ENCODE data around the gene CYB5D1.

The CYB5D1 gene

GRCh38 chr17:7841915-7842379 is 15.9 kb upstream of the CYB5D1 start:
- Histone ChIP-seq H2BK12ac (ENCODE audit: low read length) (no peak overlapping the region), H3K4me3 (ENCODE audit: low read length in 2 of 2) (peak overlapping the region; percentile 80 to 84), H3K9ac (ENCODE audit: low read depth, low read length, poor library complexity) (peak overlapping the region; percentile 96), H2AFZ (ENCODE audit: low read length) (peak overlapping the region; percentile 87), H4K8ac (ENCODE audit: low read depth, low read length) (no peak overlapping the region), H2AK5ac (ENCODE audit: low read depth, low read length) (peak overlapping the region; percentile 22), H3K27me3 (ENCODE audit: control insufficient read depth in 3 of 3, insufficient read depth in 3 of 3, low read depth in 1 of 3, low read length in 3 of 3) (no peaks in the 10 kb centered on the region), H3K79me1 (ENCODE audit: low read depth, low read length) (peaks cover 33% of the 10 kb centered on the region), H3K23ac (ENCODE audit: low read depth, low read length, poor library complexity) (peak overlapping the region; percentile 87), H3K4ac (ENCODE audit: low read length) (no peak overlapping the region), H4K91ac (ENCODE audit: low read depth, low read length, poor library complexity) (no peak overlapping the region), H2BK15ac (ENCODE audit: low read length) (peak overlapping the region; percentile 32), H3K27ac (replicated peaks; ENCODE audit: low read length) (peak overlapping the region; percentile 91), H3K18ac (ENCODE audit: low read length) (peak overlapping the region; percentile 91), H2BK120ac (ENCODE audit: low read depth, low read length) (no peak overlapping the region), H2BK5ac (ENCODE audit: low read length) (peak overlapping the region; percentile 93), H3K4me1 (ENCODE audit: control insufficient read depth in 2 of 2, insufficient read depth in 1 of 2, low read depth in 1 of 2, low read length in 2 of 2) (peaks cover 36 to 49% of the 10 kb centered on the region in 2 donors), H3K4me2 (ENCODE audit: insufficient read depth, low read length, poor library complexity, severe bottlenecking) (peak overlapping the region; percentile 99), H3K9me3 (replicated peaks in 1 of 2; ENCODE audit: control insufficient read depth in 2 of 2, insufficient read depth in 1 of 2, low read depth in 1 of 2, low read length in 2 of 2) (no peaks in the 10 kb centered on the region), H3K14ac (ENCODE audit: low read length) (peak overlapping the region; percentile 51), H3K36me3 (replicated peaks in 1 of 2; ENCODE audit: control insufficient read depth in 2 of 2, insufficient read depth in 2 of 2, low read length in 2 of 2) (peaks cover 21 to 35% of the 10 kb centered on the region in 2 donors)
- peak; percentile 94 for DNase-seq (ENCODE audit: low spot score)
- WGBS, 2 donors (ENCODE audit: extremely low coverage in 2 of 2, insufficient read length in 2 of 2, insufficient replicate concordance in 1 of 2): no CpG with 5 or more reads among the region's 46 CpGs

GRCh38 chr17:7842380-7843256 is 15.2 kb upstream of the CYB5D1 start:
- DNase-seq (ENCODE audit: low spot score): no peak

DNA sequence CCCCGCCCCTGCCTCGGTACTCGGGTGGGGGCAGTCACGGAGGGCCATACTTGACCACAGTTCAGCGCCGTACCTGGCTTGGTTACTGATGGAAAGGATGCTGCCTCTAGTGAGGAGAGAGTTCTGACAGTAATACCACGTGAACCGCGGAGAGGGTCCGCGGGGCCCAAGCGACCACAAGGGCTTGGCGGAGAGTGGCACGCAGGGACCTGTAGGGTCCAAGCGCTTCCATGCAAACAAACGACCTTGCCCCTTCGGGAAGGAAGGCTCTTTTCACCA is 14.6 kb upstream of the CYB5D1 start:
- Histone ChIP-seq H2AK5ac (ENCODE audit: low read depth, low read length) (peak overlapping the region; percentile 66), H3K4me1 (ENCODE audit: control insufficient read depth in 2 of 2, insufficient read depth in 1 of 2, low read depth in 1 of 2, low read length in 2 of 2) (peaks cover 31 to 40% of the 10 kb centered on the region in 2 donors), H3K9ac (ENCODE audit: low read depth, low read length, poor library complexity) (peak overlapping the region; percentile 89), H2BK15ac (ENCODE audit: low read length) (peak overlapping the region; percentile 40), H2AFZ (ENCODE audit: low read length) (peak overlapping the region; percentile 78), H3K4me2 (ENCODE audit: insufficient read depth, low read length, poor library complexity, severe bottlenecking) (peak overlapping the region; percentile 99), H4K91ac (ENCODE audit: low read depth, low read length, poor library complexity) (no peak overlapping the region), H3K23ac (ENCODE audit: low read depth, low read length, poor library complexity) (peak overlapping the region; percentile 87), H3K18ac (ENCODE audit: low read length) (peak overlapping the region; percentile 82), H3K79me1 (ENCODE audit: low read depth, low read length) (peaks cover 36% of the 10 kb centered on the region), H3K9me3 (replicated peaks in 1 of 2; ENCODE audit: control insufficient read depth in 2 of 2, insufficient read depth in 1 of 2, low read depth in 1 of 2, low read length in 2 of 2) (no peaks in the 10 kb centered on the region), H3K4me3 (ENCODE audit: low read length in 2 of 2) (peak overlapping the region; percentile 80 to 84), H3K14ac (ENCODE audit: low read length) (peak overlapping the region; percentile 49), H3K27me3 (ENCODE audit: control insufficient read depth in 3 of 3, insufficient read depth in 3 of 3, low read depth in 1 of 3, low read length in 3 of 3) (no peaks in the 10 kb centered on the region), H3K27ac (replicated peaks; ENCODE audit: low read length) (peak overlapping the region; percentile 47), H3K4ac (ENCODE audit: low read length) (no peak overlapping the region), H3K36me3 (replicated peaks in 1 of 2; ENCODE audit: control insufficient read depth in 2 of 2, insufficient read depth in 2 of 2, low read length in 2 of 2) (peaks cover 26 to 45% of the 10 kb centered on the region in 2 donors), H2BK12ac (ENCODE audit: low read length) (peak overlapping the region; percentile 4), H2BK5ac (ENCODE audit: low read length) (peak overlapping the region; percentile 83), H2BK120ac (ENCODE audit: low read depth, low read length) (no peak overlapping the region), H4K8ac (ENCODE audit: low read depth, low read length) (no peak overlapping the region)
- no peak for DNase-seq (ENCODE audit: low spot score)
- WGBS, 2 donors (ENCODE audit: extremely low coverage in 2 of 2, insufficient read length in 2 of 2, insufficient replicate concordance in 1 of 2): no CpG with 5 or more reads among the region's 17 CpGs

More at GRCh38 chr17:7842380-7843256, 15.2 kb upstream of the CYB5D1 start:
- Histone ChIP-seq H3K9me3 (replicated peaks in 1 of 2; ENCODE audit: control insufficient read depth in 2 of 2, insufficient read depth in 1 of 2, low read depth in 1 of 2, low read length in 2 of 2) (no peaks in the 10 kb centered on the region), H2AK5ac (ENCODE audit: low read depth, low read length) (peak overlapping the region; percentile 24), H3K27ac (replicated peaks; ENCODE audit: low read length) (peak overlapping the region; percentile 72), H3K79me1 (ENCODE audit: low read depth, low read length) (peaks cover 36% of the 10 kb centered on the region), H3K4ac (ENCODE audit: low read length) (no peak overlapping the region), H3K4me2 (ENCODE audit: insufficient read depth, low read length, poor library complexity, severe bottlenecking) (peak overlapping the region; percentile 99), H3K9ac (ENCODE audit: low read depth, low read length, poor library complexity) (peak overlapping the region; percentile 89), H3K18ac (ENCODE audit: low read length) (peak overlapping the region; percentile 82), H3K14ac (ENCODE audit: low read length) (peak overlapping the region; percentile 49), H3K4me1 (ENCODE audit: control insufficient read depth in 2 of 2, insufficient read depth in 1 of 2, low read depth in 1 of 2, low read length in 2 of 2) (peaks cover 31 to 42% of the 10 kb centered on the region in 2 donors), H3K27me3 (ENCODE audit: control insufficient read depth in 3 of 3, insufficient read depth in 3 of 3, low read depth in 1 of 3, low read length in 3 of 3) (no peaks in the 10 kb centered on the region), H3K4me3 (ENCODE audit: low read length in 2 of 2) (peak overlapping the region; percentile 80 to 84), H2BK12ac (ENCODE audit: low read length) (peak overlapping the region; percentile 4), H2AFZ (ENCODE audit: low read length) (peak overlapping the region; percentile 87), H3K36me3 (replicated peaks in 1 of 2; ENCODE audit: control insufficient read depth in 2 of 2, insufficient read depth in 2 of 2, low read length in 2 of 2) (peaks cover 25 to 40% of the 10 kb centered on the region in 2 donors), H2BK5ac (ENCODE audit: low read length) (peak overlapping the region; percentile 83), H4K8ac (ENCODE audit: low read depth, low read length) (no peak overlapping the region), H2BK15ac (ENCODE audit: low read length) (peak overlapping the region; percentile 40), H2BK120ac (ENCODE audit: low read depth, low read length) (no peak overlapping the region), H4K91ac (ENCODE audit: low read depth, low read length, poor library complexity) (no peak overlapping the region), H3K23ac (ENCODE audit: low read depth, low read length, poor library complexity) (peak overlapping the region; percentile 87)
- WGBS, 2 donors (ENCODE audit: extremely low coverage in 2 of 2, insufficient read length in 2 of 2, insufficient replicate concordance in 1 of 2): no CpG with 5 or more reads among the region's 47 CpGs

Measured in neuronal stem cell (in vitro differentiated cells).